Endothelial cell of umbilical vein (primary cell): ENCODE measurements around the gene HSD17B10.

Experiments used
- POLR2A ChIP-seq: IDR thresholded peaks from 2 replicates; pipeline ENCODE4 v1.6.1; 2012; ENCODE audit warnings: low read depth, mild to moderate bottlenecking, control low read depth, low read length
- TF ChIP-seq, protein P1 (sequence below): IDR thresholded peaks from 2 replicates; pipeline ENCODE4 v1.6.1; 2011; ENCODE audit not compliant: insufficient read depth, insufficient read length
- TF ChIP-seq, protein P2 (sequence below), 2 donors: IDR thresholded peaks; 1 replicate in 1 of 2; 2 replicates in 1 of 2; pipeline ENCODE4 v1.5.1; 2011; ENCODE audit warnings: low read length in 2 of 2, mild to moderate bottlenecking in 2 of 2, moderate library complexity in 2 of 2, control low read depth in 1 of 2, inconsistent platforms in 1 of 2, low read depth in 1 of 2; ENCODE audit not compliant: insufficient read depth in 1 of 2; ENCODE audit errors: extremely low read depth in 1 of 2

DNA sequence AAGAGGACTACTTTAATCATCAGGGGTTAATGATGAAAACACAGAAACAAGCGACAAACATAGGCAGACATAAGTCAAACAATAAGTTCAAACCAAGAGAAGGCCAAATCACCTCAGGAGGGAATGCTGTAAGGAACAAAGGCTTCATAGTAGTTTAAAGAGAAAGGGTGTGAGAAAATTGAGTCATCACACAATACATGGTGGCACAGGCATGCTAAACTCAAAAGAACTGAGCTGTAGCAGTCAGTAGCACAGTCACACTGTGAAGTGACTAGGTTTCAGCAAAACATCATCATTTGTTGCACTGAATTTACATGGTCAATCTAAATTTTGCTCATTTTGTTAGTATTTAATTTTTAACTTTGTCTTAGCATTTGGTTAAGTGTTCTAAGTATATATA lies 36.0 kb downstream of the HSD17B10 start:
- TF ChIP-seq POLR2A = no peak
- TF ChIP-seq, protein P1, sequence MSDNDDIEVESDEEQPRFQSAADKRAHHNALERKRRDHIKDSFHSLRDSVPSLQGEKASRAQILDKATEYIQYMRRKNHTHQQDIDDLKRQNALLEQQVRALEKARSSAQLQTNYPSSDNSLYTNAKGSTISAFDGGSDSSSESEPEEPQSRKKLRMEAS = no peak
- TF ChIP-seq, protein P2, sequence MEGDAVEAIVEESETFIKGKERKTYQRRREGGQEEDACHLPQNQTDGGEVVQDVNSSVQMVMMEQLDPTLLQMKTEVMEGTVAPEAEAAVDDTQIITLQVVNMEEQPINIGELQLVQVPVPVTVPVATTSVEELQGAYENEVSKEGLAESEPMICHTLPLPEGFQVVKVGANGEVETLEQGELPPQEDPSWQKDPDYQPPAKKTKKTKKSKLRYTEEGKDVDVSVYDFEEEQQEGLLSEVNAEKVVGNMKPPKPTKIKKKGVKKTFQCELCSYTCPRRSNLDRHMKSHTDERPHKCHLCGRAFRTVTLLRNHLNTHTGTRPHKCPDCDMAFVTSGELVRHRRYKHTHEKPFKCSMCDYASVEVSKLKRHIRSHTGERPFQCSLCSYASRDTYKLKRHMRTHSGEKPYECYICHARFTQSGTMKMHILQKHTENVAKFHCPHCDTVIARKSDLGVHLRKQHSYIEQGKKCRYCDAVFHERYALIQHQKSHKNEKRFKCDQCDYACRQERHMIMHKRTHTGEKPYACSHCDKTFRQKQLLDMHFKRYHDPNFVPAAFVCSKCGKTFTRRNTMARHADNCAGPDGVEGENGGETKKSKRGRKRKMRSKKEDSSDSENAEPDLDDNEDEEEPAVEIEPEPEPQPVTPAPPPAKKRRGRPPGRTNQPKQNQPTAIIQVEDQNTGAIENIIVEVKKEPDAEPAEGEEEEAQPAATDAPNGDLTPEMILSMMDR (IDR thresholded peaks at IDR 0.05; ENCODE audit: extremely low read depth in 1 of 2, insufficient read depth in 1 of 2, low read depth in 1 of 2, low read length in 2 of 2) = no peak
